ENCODE measurements around the gene PKD1L1.

DNA sequence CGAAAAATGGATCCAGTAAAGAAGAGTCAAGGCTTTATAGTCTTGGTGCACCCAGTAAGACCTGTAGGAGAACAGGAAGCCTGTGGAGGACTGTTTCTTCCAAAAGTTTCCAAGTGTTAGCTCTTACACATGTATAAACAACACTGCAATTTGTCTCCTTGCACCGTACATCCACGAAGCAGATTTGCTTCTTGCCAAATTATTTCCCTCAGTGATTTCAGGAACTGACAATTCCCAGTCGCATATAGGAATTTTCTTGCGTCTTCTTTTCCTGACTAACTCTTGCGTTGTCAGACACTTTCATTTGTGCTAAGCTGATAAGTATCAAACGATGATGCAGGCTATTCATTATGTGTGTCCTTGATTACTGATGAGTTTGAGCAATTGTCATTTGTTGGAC, 182.1 kb downstream of the PKD1L1 start:
- TF ChIP-seq, protein P1, sequence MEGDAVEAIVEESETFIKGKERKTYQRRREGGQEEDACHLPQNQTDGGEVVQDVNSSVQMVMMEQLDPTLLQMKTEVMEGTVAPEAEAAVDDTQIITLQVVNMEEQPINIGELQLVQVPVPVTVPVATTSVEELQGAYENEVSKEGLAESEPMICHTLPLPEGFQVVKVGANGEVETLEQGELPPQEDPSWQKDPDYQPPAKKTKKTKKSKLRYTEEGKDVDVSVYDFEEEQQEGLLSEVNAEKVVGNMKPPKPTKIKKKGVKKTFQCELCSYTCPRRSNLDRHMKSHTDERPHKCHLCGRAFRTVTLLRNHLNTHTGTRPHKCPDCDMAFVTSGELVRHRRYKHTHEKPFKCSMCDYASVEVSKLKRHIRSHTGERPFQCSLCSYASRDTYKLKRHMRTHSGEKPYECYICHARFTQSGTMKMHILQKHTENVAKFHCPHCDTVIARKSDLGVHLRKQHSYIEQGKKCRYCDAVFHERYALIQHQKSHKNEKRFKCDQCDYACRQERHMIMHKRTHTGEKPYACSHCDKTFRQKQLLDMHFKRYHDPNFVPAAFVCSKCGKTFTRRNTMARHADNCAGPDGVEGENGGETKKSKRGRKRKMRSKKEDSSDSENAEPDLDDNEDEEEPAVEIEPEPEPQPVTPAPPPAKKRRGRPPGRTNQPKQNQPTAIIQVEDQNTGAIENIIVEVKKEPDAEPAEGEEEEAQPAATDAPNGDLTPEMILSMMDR (IDR thresholded peaks at IDR 0.05): no peak
- no peak for TF ChIP-seq POLR2A (IDR thresholded peaks at IDR 0.05)

Data from right lobe of liver (tissue), 4 donors.